Neural progenitor cell (in vitro differentiated cells): ENCODE measurements around the gene GRID1. TPM values are rescaled to one million over a fixed set of nuclear protein-coding genes. Genes with fewer than 3 reads are reported as not detected.

Source experiments
- DNase-seq: peaks from one replicate; pipeline ENCODE4 v3.0.0-alpha.2; 2016; ENCODE audit warnings: low spot score
- H2AFZ ChIP-seq: fragments of 200-600 bp; sonication (generic); replicated peaks from 2 replicates; pipeline ENCODE4 v1.6.1; 2016; ENCODE audit warnings: antibody characterized with exemption
- H3F3A ChIP-seq: fragments of 200-600 bp; sonication (generic); 2 replicates; pipeline ENCODE4 v1.6.1; 2016; ENCODE audit warnings: antibody characterized with exemption, low read depth
- H3K27ac ChIP-seq: fragments of 200-600 bp; sonication (generic); 2 replicates; pipeline ENCODE4 v1.5.1; 2016; ENCODE audit warnings: mild to moderate bottlenecking
- H3K27me3 ChIP-seq: fragments of 200-600 bp; sonication (generic); 2 replicates; pipeline ENCODE4 v1.6.1; 2016; ENCODE audit warnings: mild to moderate bottlenecking, moderate library complexity
- H3K36me3 ChIP-seq: fragments of 200-600 bp; sonication (generic); 2 replicates; pipeline ENCODE4 v1.5.1; 2016
- H3K4me1 ChIP-seq: fragments of 200-600 bp; sonication (generic); 2 replicates; pipeline ENCODE4 v1.6.1; 2016; ENCODE audit warnings: mixed run types
- H3K4me2 ChIP-seq: fragments of 200-600 bp; sonication (generic); 2 replicates; pipeline ENCODE4 v1.6.1; 2016
- H3K4me3 ChIP-seq: fragments of 200-600 bp; sonication (generic); 2 replicates; pipeline ENCODE4 v1.5.1; 2016
- H3K79me2 ChIP-seq: fragments of 200-600 bp; sonication (generic); 2 replicates; pipeline ENCODE4 v1.6.1; 2016; ENCODE audit warnings: low read depth
- H3K9ac ChIP-seq: fragments of 200-600 bp; sonication (generic); 2 replicates; pipeline ENCODE4 v1.6.1; 2016
- H3K9me3 ChIP-seq: fragments of 200-600 bp; sonication (generic); 2 replicates; pipeline ENCODE4 v1.5.1; 2016; ENCODE audit warnings: low read depth
- H4K20me1 ChIP-seq: fragments of 200-600 bp; sonication (generic); 2 replicates; pipeline ENCODE4 v1.6.1; 2016; ENCODE audit warnings: low read depth
- H3K27ac Mint-ChIP-seq: 3 replicates; pipeline ENCODE4 v1.8.0; 2021; ENCODE audit warnings: mixed read lengths
- H3K27me3 Mint-ChIP-seq: 2 replicates; pipeline ENCODE4 v1.8.0; 2022; ENCODE audit warnings: low read depth, mild to moderate bottlenecking, inconsistent platforms, moderate library complexity, mixed read lengths; ENCODE audit not compliant: insufficient read depth
- H3K36me3 Mint-ChIP-seq: 3 replicates; pipeline ENCODE4 v1.8.0; 2021; ENCODE audit warnings: mixed read lengths
- H3K4me1 Mint-ChIP-seq: 3 replicates; pipeline ENCODE4 v1.8.0; 2021; ENCODE audit warnings: mixed read lengths
- H3K4me3 Mint-ChIP-seq: 3 replicates; pipeline ENCODE4 v1.8.0; 2021; ENCODE audit warnings: mild to moderate bottlenecking, moderate library complexity, mixed read lengths
- H3K9me3 Mint-ChIP-seq: 3 replicates; pipeline ENCODE4 v1.8.0; 2020; ENCODE audit warnings: mixed read lengths
- EZH2 ChIP-seq: fragments of 200-600 bp; sonication (generic); IDR thresholded peaks from 2 replicates; pipeline ENCODE4 v1.6.1; 2017; ENCODE audit warnings: antibody characterized with exemption, mild to moderate bottlenecking, moderate library complexity
- EZH2phosphoT487 ChIP-seq: fragments of 200-600 bp; sonication (generic); IDR thresholded peaks from 2 replicates; pipeline ENCODE4 v1.6.1; 2017; ENCODE audit warnings: antibody characterized with exemption
- total RNA-seq: library from RNA; depleted of rRNA; stranded (reverse); fragments of >200 nt; gene quantifications from 2 replicates; pipeline ENCODE4 v1.2.3, GENCODE V29; 2015; ENCODE audit warnings: low replicate concordance
- TF ChIP-seq, protein P1 (sequence below): fragments of 200-600 bp; sonication (generic); IDR thresholded peaks from 2 replicates; pipeline ENCODE4 v1.5.1; 2017; ENCODE audit warnings: antibody characterized with exemption, mild to moderate bottlenecking

GRID1 gene
- total RNA-seq, 1 donor from 2014 or later, result not detected

GRCh38 chr10:86286236-86287109, 80.1 kb downstream of the GRID1 start:
- Histone ChIP-seq H2AFZ (no peak overlapping the region), H3K4me2 (no peak overlapping the region), H3K9me3 (no peaks in the 10 kb centered on the region), H3K36me3 (no peaks in the 10 kb centered on the region), H3K4me3 (no peak overlapping the region), H3K9ac (no peak overlapping the region), H3K27ac (no peak overlapping the region), H3K79me2 (no peaks in the 10 kb centered on the region), H3F3A (no peaks in the 10 kb centered on the region), H3K4me1 (no peaks in the 10 kb centered on the region), H4K20me1 (no peaks in the 10 kb centered on the region), H3K27me3 (no peaks in the 10 kb centered on the region)
- no peak for TF ChIP-seq EZH2phosphoT487
- no peak for TF ChIP-seq EZH2
- TF ChIP-seq, protein P1, sequence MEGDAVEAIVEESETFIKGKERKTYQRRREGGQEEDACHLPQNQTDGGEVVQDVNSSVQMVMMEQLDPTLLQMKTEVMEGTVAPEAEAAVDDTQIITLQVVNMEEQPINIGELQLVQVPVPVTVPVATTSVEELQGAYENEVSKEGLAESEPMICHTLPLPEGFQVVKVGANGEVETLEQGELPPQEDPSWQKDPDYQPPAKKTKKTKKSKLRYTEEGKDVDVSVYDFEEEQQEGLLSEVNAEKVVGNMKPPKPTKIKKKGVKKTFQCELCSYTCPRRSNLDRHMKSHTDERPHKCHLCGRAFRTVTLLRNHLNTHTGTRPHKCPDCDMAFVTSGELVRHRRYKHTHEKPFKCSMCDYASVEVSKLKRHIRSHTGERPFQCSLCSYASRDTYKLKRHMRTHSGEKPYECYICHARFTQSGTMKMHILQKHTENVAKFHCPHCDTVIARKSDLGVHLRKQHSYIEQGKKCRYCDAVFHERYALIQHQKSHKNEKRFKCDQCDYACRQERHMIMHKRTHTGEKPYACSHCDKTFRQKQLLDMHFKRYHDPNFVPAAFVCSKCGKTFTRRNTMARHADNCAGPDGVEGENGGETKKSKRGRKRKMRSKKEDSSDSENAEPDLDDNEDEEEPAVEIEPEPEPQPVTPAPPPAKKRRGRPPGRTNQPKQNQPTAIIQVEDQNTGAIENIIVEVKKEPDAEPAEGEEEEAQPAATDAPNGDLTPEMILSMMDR, result no peak
- DNase-seq, result no peak
- Mint-ChIP-seq H3K27ac (no peak overlapping the region), H3K27me3 (peaks cover 9% of the 10 kb centered on the region), H3K4me3 (no peak overlapping the region), H3K9me3 (no peaks in the 10 kb centered on the region), H3K36me3 (no peaks in the 10 kb centered on the region), H3K4me1 (no peaks in the 10 kb centered on the region)

- no peaks in the 10 kb centered on the region for H3K79me2 ChIP-seq
- H3K27me3 ChIP-seq, result no peaks in the 10 kb centered on the region
- no peaks in the 10 kb centered on the region for H3K9me3 ChIP-seq
- H3K9ac ChIP-seq, result no peak overlapping the region
- Mint-ChIP-seq H3K27me3 (peaks cover 10% of the 10 kb centered on the region), H3K4me1 (no peaks in the 10 kb centered on the region), H3K27ac (no peak overlapping the region), H3K4me3 (no peak overlapping the region), H3K36me3 (no peaks in the 10 kb centered on the region), H3K9me3 (peaks cover 2% of the 10 kb centered on the region)
- no peak overlapping the region for H3K4me3 ChIP-seq
- no peaks in the 10 kb centered on the region for H3F3A ChIP-seq
- no peaks in the 10 kb centered on the region for H3K4me1 ChIP-seq
- DNase-seq, result no peak
- TF ChIP-seq EZH2, result no peak
- H3K36me3 ChIP-seq, result no peaks in the 10 kb centered on the region
- H3K4me2 ChIP-seq, result no peak overlapping the region
- no peak overlapping the region for H2AFZ ChIP-seq
- no peaks in the 10 kb centered on the region for H4K20me1 ChIP-seq
- H3K27ac ChIP-seq, result no peak overlapping the region
Measured at GRCh38 chr10:86285136-86285790, 81.3 kb downstream of the GRID1 start.

DNA sequence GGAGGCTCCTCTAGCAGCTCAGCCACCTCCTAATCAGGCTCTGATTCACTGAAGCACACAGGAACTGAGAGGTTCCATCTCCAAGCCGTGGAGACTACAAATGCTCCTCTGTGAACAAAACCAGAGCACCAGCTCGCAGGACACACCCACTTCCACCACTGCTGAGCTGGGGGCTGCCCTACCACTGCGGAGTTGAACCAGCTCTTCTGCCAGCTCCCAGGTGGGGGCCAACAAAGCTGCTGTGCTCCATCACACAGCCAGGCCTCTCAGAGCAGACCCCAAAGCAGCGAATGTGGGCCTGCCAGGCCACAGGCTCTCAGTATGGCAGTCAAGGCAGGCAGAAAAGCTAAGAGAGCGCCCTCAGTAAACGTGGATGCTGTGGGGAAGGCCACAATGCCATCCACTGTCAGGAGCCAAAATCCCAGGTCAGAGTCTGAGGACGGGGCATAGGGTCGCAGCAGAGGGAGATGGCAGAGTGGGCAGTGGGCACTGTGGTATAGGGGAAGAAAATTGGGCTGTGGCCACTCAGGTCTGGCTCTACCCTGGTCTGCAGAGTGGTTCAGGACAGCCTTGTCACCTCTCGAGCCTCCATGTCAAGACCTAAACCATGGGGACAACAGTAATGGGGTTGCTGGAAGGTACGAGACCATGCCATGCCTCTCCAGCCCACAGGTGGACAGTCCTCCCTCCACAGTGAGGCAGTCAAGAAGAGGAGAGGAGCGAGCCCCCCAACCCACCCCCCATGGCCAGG, 82.1 kb downstream of the GRID1 start:
- Mint-ChIP-seq H3K27me3 (peaks cover 10% of the 10 kb centered on the region), H3K4me1 (no peaks in the 10 kb centered on the region), H3K4me3 (no peak overlapping the region), H3K36me3 (no peaks in the 10 kb centered on the region), H3K27ac (no peak overlapping the region), H3K9me3 (peaks cover 8% of the 10 kb centered on the region)
- H3K79me2 ChIP-seq, result no peaks in the 10 kb centered on the region
- H3K9ac ChIP-seq, result no peak overlapping the region
- H2AFZ ChIP-seq, result no peak overlapping the region
- peaks cover 3% of the 10 kb centered on the region for H3K9me3 ChIP-seq
- DNase-seq, result no peak
- H3K4me2 ChIP-seq, result no peak overlapping the region
- no peak overlapping the region for H3K27ac ChIP-seq
- TF ChIP-seq, protein P1, result no peak
- TF ChIP-seq EZH2 (no peak), EZH2phosphoT487 (no peak)
- H4K20me1 ChIP-seq, result no peaks in the 10 kb centered on the region
- H3K4me1 ChIP-seq, result no peaks in the 10 kb centered on the region
- no peaks in the 10 kb centered on the region for H3F3A ChIP-seq
- no peaks in the 10 kb centered on the region for H3K27me3 ChIP-seq
- H3K36me3 ChIP-seq, result no peaks in the 10 kb centered on the region
- H3K4me3 ChIP-seq, result no peak overlapping the region
